ENCODE measurements around the gene SERINC2.

GRCh38 chr1:31413405-31414001 lies 490 bp downstream of the SERINC2 start:
- TF ChIP-seq CTCF (IDR thresholded peaks at IDR 0.05; ENCODE audit: low read depth, low read length, missing input control) (no peak), JUND (IDR thresholded peaks at IDR 0.05) (no peak), NR2F2 (IDR thresholded peaks at IDR 0.05) (no peak)

Measured in liver (tissue), 3 donors.